Prostate gland (tissue), 2 donors: ENCODE measurements around the gene DDX3X. TPM values are rescaled to one million over a fixed set of nuclear protein-coding genes. Genes with fewer than 3 reads are reported as not detected.

Source experiments
- DNase-seq: peaks from one replicate; pipeline ENCODE4 v3.0.0-alpha.2; 2019; ENCODE audit warnings: low spot score
- H3K27ac ChIP-seq, 2 donors: fragments of 200-600 bp; sonication (generic); 2 replicates each; pipeline ENCODE4 v1.5.1; 2017 to 2019
- H3K27me3 ChIP-seq: fragments of 200-600 bp; sonication (generic); replicated peaks from 2 replicates; pipeline ENCODE4 v1.5.1; 2019; ENCODE audit not compliant: insufficient read depth
- H3K36me3 ChIP-seq, 2 donors: fragments of 200-600 bp; sonication (generic); 1 replicate in 1 of 2; 2 replicates in 1 of 2; pipeline versions ENCODE4 v1.5.1 to v1.8.1; 2017 to 2019
- H3K4me1 ChIP-seq: fragments of 200-600 bp; sonication (generic); replicated peaks from 2 replicates; pipeline ENCODE4 v1.5.1; 2019
- H3K4me3 ChIP-seq, 2 donors: fragments of 200-600 bp; sonication (generic); 2 replicates each; pipeline ENCODE4 v1.5.1; 2017 to 2019
- H3K9me3 ChIP-seq: fragments of 200-600 bp; sonication (generic); 2 replicates; pipeline ENCODE4 v1.5.1; 2017
- POLR2A ChIP-seq: fragments of 450-650 bp; IDR thresholded peaks from one replicate; pipeline ENCODE4 v1.6.1; 2016; ENCODE audit warnings: antibody characterized with exemption, mild to moderate bottlenecking
- POLR2AphosphoS5 ChIP-seq: sonication (generic); formaldehyde crosslinking; IDR thresholded peaks from one replicate; pipeline ENCODE4 v1.6.1; 2017; ENCODE audit warnings: antibody characterized with exemption
- WGBS: methylation state at CpG from one replicate; pipeline ENCODE4 v1.1.5; 2018; 5-methylcytosine and 5-hydroxymethylcytosine counted together
- intact Hi-C: fragments of 100-400 bp; cut with DNase I; formaldehyde crosslinking; loops from one replicate; pipeline ENCODE4 v1.14.2; 2022
- total RNA-seq, 2 donors: library from RNA; depleted of rRNA; stranded (reverse); fragments of >200 nt; gene quantifications; one replicate each; pipeline ENCODE4 v1.1.0, GENCODE V29; 2016
- TF ChIP-seq, protein P1 (sequence below), 4 experiments: fragments of 200-600 bp in 2 of 4; fragments of 450-650 bp in 2 of 4; sonication (generic) in 2 of 4; IDR thresholded peaks; 1 replicate in 3 of 4; 2 replicates in 1 of 4; pipeline ENCODE4 v1.5.1; 2016 to 2019; ENCODE audit warnings: antibody characterized with exemption in 4 of 4, mild to moderate bottlenecking in 2 of 4, moderate library complexity in 2 of 4

The DDX3X gene
- total RNA-seq, 2 donors from 2014 or later: 107 to 115 TPM

DNA sequence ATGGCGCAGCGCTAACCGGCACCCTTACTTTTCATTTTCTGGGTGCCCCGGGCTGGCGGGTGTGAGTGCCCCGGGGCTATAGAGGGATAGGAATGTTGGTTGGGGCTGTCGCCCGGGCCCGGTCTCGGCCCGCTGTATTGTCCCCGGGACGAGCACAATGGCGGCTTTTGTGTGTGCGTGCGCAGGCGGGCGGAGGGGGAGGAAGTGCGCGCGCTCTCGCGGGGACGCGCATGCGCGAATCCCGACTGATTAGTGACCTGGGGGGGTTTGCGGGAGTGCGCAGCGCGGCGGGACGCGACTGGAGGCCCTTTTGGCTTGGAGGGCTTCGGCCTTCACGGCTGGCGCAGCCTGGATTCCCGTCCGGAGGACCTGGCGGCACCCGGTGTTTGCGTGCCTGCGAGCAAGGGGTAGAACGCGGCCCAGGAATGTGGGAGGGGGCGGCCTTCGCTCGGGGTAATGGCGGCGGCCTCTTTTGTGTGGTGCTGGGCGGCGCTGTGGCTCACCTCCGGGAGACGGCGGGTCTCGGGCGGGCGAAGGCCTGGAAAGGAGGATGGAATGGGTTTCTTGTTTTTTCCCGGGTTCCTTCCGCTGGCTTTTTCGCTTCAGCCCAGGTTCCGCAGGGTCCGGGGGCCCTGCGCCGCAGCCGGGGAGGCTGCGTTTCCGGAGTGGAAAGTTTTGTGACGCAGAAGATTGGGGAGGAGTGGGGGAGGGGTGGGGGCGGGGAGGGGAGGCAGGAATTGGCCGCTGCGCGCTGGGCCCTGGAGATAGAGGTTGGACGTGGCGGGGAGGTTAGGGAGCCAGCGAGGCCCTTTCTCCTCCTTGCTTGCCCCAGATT is 618 bp downstream of the DDX3X start:
- H3K27me3 ChIP-seq: no peaks in the 10 kb centered on the region
- intact Hi-C loops: loop anchor here (5.0 to 10.0 kb wide), 2 partner anchors 108 to 250 kb away; partner anchors contain the start of gene USP9X
- DNase-seq: peak; percentile 72
- TF ChIP-seq POLR2AphosphoS5: no peak
- peak; percentile 45 for TF ChIP-seq POLR2A
- no peaks in the 10 kb centered on the region for H3K36me3 ChIP-seq
- whole genome bisulfite sequencing: 0% methylated on average over 36 of the region's 77 CpGs
- H3K27ac ChIP-seq: peak overlapping the region; percentile 98 to 99
- no peaks in the 10 kb centered on the region for H3K9me3 ChIP-seq
- peak overlapping the region; percentile 73 to 78 for H3K4me3 ChIP-seq
- H3K4me1 ChIP-seq: no peaks in the 10 kb centered on the region

DNA sequence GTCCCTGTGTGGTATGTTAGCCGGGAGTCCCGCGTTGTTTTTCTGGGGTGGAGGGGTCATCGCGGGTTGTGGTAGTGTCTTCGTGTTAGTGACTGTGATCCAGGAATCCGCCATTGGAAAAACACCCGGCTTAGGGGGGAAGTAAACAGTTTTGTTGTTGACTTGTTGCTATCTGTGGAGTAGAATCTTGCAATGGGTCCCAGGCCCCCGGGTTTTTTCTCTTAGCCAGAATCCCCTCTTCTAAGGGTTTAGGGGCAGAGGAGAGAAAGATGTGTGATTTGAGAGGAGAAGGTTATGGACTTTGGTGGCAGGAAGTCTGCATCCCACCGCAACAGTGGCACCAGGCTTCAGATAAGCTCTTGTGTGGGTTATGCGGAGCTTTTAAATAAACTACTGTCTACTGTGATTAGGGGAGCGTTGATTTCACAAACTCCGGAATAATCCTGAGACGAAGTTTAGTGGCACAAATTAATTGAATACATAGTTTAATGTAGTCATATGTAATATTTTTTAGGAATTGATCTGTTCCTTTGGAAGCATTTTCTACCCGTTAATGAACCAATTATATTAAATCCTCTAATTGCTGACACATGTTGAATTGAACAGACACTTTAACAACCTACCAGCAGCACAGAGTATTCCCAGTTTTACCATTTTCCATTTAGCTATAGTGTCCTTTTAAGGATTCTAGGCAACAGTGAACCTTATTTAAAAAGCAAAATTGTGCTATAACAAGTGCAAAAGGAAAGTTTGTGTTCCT is 1.4 kb downstream of the DDX3X start:
- no peaks in the 10 kb centered on the region for H3K27me3 ChIP-seq
- H3K36me3 ChIP-seq: no peaks in the 10 kb centered on the region
- no peaks in the 10 kb centered on the region for H3K9me3 ChIP-seq
- intact Hi-C loops: loop anchor here (10.0 kb wide), 1 partner anchor 251 kb away; the partner anchor contains the start of gene USP9X
- no peaks in the 10 kb centered on the region for H3K4me1 ChIP-seq
- H3K27ac ChIP-seq: peak overlapping the region; percentile 98 to 99
- WGBS: under 1% methylated on average over 15 of the region's 15 CpGs
- TF ChIP-seq POLR2AphosphoS5 (no peak), POLR2A (no peak)
- TF ChIP-seq, protein P1, sequence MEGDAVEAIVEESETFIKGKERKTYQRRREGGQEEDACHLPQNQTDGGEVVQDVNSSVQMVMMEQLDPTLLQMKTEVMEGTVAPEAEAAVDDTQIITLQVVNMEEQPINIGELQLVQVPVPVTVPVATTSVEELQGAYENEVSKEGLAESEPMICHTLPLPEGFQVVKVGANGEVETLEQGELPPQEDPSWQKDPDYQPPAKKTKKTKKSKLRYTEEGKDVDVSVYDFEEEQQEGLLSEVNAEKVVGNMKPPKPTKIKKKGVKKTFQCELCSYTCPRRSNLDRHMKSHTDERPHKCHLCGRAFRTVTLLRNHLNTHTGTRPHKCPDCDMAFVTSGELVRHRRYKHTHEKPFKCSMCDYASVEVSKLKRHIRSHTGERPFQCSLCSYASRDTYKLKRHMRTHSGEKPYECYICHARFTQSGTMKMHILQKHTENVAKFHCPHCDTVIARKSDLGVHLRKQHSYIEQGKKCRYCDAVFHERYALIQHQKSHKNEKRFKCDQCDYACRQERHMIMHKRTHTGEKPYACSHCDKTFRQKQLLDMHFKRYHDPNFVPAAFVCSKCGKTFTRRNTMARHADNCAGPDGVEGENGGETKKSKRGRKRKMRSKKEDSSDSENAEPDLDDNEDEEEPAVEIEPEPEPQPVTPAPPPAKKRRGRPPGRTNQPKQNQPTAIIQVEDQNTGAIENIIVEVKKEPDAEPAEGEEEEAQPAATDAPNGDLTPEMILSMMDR (IDR thresholded peaks at IDR 0.05): no peak
- H3K4me3 ChIP-seq: peak overlapping the region; percentile 73 to 78
- peak; percentile 3 for DNase-seq

DNA sequence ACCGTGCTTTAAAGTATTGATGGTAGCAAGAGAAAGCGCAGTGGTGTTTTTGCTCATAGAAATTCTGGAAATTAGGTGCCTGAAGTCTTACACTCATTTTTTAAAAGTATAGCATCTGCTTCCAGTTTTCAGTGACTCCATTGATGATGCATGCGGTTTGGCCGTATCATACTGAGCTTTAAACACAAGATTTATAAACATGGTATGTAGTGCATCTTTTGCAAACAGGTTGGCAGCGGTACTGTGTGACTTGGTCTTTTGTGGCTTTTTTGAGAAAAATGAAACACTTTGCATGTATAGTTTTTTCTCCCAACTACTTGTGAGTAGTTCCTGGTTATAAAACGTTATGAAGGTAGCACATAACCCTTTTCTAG is 2.0 kb downstream of the DDX3X start:
- intact Hi-C loops: loop anchor here (10.0 kb wide), 1 partner anchor 251 kb away; the partner anchor contains the start of gene USP9X
- H3K9me3 ChIP-seq: no peaks in the 10 kb centered on the region
- peak overlapping the region; percentile 73 to 78 for H3K4me3 ChIP-seq
- H3K36me3 ChIP-seq: no peaks in the 10 kb centered on the region
- H3K27me3 ChIP-seq: no peaks in the 10 kb centered on the region
- no peaks in the 10 kb centered on the region for H3K4me1 ChIP-seq
- no peak for DNase-seq
- peak overlapping the region; percentile 98 to 99 for H3K27ac ChIP-seq
- TF ChIP-seq POLR2AphosphoS5: no peak
- TF ChIP-seq POLR2A: no peak
- TF ChIP-seq, protein P1 (IDR thresholded peaks at IDR 0.05): no peak
- 8% methylated on average over 6 of the region's 6 CpGs for WGBS

DNA sequence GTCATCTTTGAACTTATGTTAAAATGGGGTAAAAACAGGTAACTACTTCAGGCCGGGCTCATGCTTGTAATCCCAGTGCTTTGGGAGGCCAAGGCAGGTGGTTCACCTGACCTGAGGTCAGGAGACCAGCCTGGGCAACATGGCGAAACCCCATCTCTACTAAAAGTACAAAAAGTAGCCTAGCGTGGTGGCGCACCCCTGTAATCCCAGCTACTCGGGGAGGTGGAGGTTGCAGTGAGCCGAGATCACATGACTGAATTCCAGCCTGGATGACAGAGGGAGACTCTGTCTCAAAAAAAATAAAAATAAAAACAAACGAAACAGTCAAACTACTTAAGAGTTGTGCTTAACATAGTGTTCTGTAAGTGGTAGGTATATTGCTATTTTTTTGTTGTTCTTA is 2.5 kb downstream of the DDX3X start:
- TF ChIP-seq, protein P1 (IDR thresholded peaks at IDR 0.05): no peak
- TF ChIP-seq POLR2AphosphoS5: no peak
- no peak for TF ChIP-seq POLR2A
- intact Hi-C loops: loop anchor here (10.0 kb wide), 1 partner anchor 252 kb away; the partner anchor contains the start of gene USP9X
- no peaks in the 10 kb centered on the region for H3K9me3 ChIP-seq
- DNase-seq: no peak
- H3K27ac ChIP-seq: peak overlapping the region in 1 of 2 donors; percentile 98
- H3K27me3 ChIP-seq: no peaks in the 10 kb centered on the region
- no peaks in the 10 kb centered on the region for H3K4me1 ChIP-seq
- WGBS: 38% methylated on average over 7 of the region's 7 CpGs
- H3K36me3 ChIP-seq: no peaks in the 10 kb centered on the region
- peak overlapping the region; percentile 73 to 78 for H3K4me3 ChIP-seq

DNA sequence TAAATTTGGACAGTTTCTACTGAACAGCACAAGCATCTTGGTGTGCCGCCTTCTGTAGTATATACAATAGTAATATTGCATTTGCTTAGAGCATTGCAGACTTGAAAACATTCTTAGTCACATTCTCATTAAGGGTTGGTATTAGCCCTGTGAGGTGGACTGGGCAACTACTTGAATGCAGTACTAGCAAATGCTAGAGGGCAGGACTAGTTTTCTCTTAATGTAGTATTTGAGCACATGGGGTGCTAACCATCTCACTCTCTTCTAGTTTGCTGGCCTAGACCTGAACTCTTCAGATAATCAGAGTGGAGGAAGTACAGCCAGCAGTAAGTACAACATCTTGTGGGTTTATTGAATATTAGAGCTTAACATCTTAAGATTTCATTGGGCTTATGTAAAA is 3.2 kb downstream of the DDX3X start:
- 44% methylated on average over 1 of the region's 1 CpG for WGBS
- Histone ChIP-seq H3K27me3 (no peaks in the 10 kb centered on the region), H3K4me1 (no peaks in the 10 kb centered on the region), H3K27ac (no peak overlapping the region), H3K36me3 (no peaks in the 10 kb centered on the region), H3K9me3 (no peaks in the 10 kb centered on the region), H3K4me3 (peak overlapping the region in 1 of 2 donors; percentile 78)
- intact Hi-C loops: loop anchor here (10.0 kb wide), 1 partner anchor 252 kb away; the partner anchor contains the start of gene USP9X
- TF ChIP-seq, protein P1 (IDR thresholded peaks at IDR 0.05): no peak
- TF ChIP-seq POLR2AphosphoS5 (no peak), POLR2A (no peak)
- DNase-seq: no peak
